GM18870 (cell line): ENCODE measurements around the gene RNF220.

ENCODE experiments used
- ATAC-seq: cut with Tn5 transposase; IDR thresholded peaks from one replicate; pipeline ENCODE4 v1.9.1; 2021; ENCODE audit warnings: moderate library complexity; ENCODE audit not compliant: unreplicated experiment

The RNF220 gene

DNA sequence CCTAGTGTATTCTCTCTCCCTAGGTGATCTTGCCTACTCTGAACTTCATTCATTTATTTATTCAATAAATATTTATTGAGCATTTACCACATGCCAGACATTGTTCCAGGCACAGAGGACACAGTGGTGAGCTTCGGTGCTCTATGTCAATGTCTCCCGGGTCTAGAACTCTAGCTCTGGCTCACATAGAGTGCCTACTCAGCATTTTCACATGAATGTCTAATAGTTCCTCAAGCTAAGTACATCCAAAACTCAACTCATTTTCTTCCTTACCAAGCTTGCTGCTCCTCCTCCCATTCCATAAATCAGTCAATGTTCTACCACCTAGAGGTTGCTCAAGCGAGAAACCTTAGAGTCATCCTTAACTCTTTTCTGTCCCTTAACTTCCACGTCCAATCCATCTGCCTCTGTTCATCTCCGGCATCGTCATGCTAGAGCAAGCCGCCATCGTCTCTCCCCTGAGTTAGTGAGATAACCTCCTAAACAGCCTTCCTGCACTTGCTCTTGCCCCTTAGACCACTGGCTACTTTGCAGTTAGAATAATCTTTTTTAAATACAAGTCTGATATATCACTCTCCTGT lies 201.7 kb downstream of the RNF220 start:
- ATAC-seq, result no peak

GRCh38 chr1:44608141-44608540 lies 203.1 kb downstream of the RNF220 start:
- ATAC-seq, result no peak

DNA sequence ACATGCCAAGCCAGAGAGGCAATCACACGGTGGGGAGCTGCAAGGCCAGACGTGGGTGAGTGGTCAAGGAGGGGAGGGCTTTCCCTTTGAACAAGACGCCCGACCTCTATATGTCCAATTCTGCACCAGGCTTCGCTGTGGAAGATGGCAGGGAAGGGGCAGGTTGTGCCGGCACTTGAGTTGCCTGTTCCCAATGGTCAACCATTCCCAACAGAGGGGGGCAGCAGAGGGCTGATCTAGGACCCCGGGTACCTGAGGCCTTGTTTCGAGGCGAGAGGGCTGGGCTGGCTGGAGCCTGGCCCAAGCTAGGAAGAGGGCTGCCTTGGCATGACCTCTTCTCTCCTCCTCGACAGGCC lies 204.3 kb downstream of the RNF220 start:
- no peak for ATAC-seq

GRCh38 chr1:44609768-44610526 lies 204.9 kb downstream of the RNF220 start:
- no peak for ATAC-seq

- ATAC-seq, result no peak
These were observed 205.6 kb downstream of the RNF220 start for GRCh38 chr1:44610527-44611148.

DNA sequence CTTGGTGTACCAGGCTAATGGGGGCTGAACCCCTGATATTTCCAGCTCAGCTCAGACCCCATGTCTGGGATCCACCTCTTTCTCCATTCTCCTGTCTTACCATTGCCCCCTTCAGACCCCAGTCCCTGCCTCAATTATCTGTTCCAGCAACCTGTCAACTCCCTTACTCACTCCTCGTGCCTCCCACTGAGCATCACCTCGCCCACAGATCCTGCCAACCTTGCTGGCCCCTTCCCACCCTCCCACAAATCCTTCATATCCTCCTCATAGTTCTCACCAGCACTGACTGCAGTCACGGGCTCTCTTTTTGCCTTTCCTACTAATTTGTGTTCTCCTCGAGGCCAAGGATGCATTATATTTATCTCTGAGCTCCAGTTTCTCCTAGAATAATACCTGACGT lies 206.4 kb downstream of the RNF220 start:
- ATAC-seq, result no peak

GRCh38 chr1:44611866-44612265 lies 206.8 kb downstream of the RNF220 start:
- no peak for ATAC-seq

- ATAC-seq, result no peak
These were observed 208.9 kb downstream of the RNF220 start for GRCh38 chr1:44613941-44614340.

DNA sequence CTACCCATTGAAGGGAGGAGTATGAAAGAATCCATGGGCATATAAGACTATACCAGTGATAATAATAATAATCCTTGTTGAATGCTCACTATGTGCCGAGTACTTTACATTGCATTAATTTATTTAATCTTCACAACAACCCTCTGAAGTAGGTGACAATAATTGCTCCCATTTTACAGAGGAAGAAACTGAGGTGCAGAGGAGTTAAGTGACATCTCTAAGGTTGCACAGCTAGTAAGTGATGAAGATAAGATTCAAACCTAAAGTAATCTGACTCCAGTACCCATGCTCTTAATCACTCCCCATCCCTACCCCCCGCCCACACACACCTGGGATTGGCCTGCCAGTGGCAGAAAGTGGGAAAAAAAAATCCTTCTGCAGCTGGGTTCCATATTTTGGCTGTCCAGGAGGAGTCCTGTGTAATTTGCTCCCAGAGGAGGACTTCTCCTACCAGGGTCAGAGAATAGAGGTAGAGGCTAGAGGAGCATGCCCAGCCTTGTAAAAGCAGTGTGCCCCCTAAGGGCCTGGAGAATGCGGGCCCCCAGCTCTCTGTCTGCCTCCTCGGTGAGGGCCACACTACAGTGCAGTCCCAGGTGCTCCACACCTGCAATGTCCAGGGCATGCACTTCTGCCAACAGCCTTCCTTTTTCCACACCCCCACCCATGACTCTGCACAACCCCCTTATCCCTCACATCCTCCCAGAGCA lies 211.4 kb downstream of the RNF220 start:
- no peak for ATAC-seq

GRCh38 chr1:44616991-44617702 lies 212.1 kb downstream of the RNF220 start:
- no peak for ATAC-seq

DNA sequence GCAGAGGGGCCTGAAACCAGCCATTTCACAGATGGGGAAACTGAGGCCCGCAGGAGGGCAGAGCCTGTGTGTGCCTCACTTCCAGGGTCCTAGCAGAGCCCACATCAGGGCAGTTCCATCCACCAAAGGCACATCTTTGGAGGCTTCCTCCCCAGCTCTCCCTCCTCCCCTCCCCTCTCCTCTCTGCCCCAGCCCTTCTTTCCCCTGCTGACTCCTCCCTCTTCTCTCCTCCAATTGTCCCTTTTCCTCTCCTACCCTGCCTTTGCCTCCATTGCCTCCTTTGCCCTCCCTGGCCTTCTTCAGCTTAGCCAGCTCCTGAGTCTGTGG lies 212.6 kb downstream of the RNF220 start:
- no peak for ATAC-seq

- ATAC-seq, result no peak
These were observed 214.3 kb downstream of the RNF220 start for GRCh38 chr1:44619261-44619900.

DNA sequence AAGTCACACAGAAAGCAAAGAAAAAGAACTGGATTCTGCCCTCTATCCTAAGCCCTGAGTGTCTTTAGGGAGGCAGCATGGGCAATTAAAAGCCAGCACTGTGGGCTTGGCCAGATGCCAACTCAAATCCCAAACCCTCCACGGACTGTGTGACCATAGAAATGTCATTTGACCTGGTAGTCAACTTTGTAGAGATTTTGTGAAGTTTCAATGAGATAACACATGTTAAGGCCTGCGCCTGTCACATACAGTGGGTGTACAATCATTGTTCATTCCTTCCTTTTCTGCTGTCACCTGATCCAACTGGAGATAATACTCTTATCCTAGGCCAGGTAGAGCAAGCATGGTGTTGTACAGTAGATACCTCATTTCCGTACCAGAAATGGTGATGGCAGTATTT lies 215.0 kb downstream of the RNF220 start:
- ATAC-seq, result no peak

- ATAC-seq, result no peak
These were observed 216.8 kb downstream of the RNF220 start for GRCh38 chr1:44621841-44622286.

DNA sequence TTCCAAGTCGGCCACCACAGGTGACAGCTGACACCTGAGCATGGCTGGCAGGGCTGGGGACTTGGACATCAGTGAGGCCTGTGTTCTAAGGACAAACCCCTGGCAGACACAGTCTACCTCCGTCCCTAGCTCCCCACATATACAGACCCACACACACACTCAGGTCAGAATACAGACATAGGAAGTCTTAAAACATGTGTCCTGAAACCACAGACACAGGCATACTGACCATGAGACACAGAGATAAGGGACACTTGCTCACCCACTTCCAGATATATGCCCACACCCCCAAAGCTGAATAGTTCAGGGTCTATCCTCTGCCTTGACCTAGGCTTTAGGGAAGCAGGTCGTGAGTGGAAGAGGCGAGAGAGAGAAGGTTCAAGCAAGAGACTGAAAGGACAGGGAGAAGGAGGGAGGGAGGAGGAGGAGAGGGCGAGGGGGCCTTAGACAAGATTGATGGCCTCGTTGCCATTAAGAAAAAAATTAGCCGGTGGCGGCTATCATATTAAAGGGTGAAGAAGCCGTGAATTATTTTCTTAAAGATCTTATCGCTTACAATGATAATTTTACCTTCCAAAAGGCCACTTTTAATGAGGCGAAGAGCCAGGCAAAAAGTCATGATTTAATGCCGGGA lies 219.3 kb downstream of the RNF220 start:
- ATAC-seq, result no peak

- ATAC-seq, result no peak
These were observed 220.3 kb downstream of the RNF220 start for GRCh38 chr1:44625348-44625747.

DNA sequence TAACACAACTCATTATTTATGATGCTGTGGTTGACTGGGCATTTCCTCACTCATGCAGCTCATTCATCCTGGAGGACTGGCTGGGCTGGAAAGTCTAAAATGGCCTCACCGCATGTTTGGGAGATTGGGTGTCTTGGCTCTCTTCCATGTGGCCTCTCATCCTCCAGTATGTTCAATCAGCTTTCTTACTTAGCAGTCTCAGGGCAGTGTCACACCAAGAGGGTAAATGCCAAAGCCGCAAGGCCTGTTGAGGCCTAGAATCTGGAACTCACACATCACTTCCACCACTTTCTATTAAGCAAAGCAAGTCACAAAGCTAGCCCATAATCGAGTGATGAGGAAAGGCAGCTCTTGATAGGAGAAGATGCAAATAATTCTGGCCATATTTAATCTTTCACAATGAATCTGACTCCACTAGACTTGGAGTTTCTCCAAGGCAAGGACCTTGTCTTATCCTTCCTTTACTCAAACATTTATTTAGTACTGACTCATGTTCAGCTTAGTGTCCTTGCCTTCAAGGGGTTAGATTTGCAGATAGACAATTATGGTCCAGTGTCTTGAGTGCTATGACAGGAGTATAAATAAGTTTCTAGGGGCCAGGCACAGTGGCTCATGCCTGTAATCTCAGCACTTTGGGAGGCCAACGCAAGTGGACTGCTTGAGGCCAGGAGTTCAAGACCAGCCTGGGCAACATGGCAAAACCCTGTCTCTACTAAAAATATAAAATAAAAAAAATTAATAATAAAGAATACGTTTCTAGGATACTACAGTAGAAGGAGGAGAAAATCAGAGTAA lies 224.1 kb downstream of the RNF220 start:
- no peak for ATAC-seq

GRCh38 chr1:44630116-44630515 lies 225.1 kb downstream of the RNF220 start:
- no peak for ATAC-seq

DNA sequence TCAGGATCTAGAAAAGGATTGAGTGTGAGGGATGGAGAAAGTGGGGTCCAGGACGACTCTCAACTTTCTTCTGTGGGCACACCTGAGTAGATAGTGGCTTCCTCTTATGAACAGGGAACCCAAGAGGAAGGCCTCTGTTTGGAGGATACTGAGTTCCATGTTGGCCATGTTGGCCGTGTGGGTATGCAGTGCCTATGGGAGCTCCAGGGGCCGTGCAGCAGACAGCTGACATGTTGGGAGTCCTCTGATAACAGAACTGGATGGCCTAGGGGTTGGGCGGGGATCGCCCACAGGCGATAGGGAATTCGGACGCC lies 226.2 kb downstream of the RNF220 start:
- ATAC-seq, result no peak
